GM12874 (cell line): ENCODE measurements around the gene PHKG1.

Experiments
- TF ChIP-seq, protein P1 (sequence below): IDR thresholded peaks from 2 replicates; pipeline ENCODE4 v1.5.1; 2011; ENCODE audit warnings: low read depth, mild to moderate bottlenecking, control low read depth, low read length, moderate library complexity; ENCODE audit not compliant: insufficient read depth

The PHKG1 gene

DNA sequence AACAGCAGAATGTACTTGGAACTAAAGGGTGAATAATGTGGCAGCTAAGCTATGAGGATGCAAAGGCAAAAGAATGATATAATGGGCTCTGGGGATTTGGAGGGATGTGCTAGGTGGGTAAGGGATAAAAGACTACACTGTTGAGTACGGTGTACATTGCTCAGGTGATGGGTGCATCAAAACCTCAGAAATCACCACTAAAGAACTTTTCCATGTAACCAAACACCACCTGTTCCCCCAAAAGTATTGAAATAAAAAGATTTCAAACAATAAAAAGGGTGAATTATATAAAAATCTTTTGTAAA is 15.2 kb upstream of the PHKG1 start:
- TF ChIP-seq, protein P1, sequence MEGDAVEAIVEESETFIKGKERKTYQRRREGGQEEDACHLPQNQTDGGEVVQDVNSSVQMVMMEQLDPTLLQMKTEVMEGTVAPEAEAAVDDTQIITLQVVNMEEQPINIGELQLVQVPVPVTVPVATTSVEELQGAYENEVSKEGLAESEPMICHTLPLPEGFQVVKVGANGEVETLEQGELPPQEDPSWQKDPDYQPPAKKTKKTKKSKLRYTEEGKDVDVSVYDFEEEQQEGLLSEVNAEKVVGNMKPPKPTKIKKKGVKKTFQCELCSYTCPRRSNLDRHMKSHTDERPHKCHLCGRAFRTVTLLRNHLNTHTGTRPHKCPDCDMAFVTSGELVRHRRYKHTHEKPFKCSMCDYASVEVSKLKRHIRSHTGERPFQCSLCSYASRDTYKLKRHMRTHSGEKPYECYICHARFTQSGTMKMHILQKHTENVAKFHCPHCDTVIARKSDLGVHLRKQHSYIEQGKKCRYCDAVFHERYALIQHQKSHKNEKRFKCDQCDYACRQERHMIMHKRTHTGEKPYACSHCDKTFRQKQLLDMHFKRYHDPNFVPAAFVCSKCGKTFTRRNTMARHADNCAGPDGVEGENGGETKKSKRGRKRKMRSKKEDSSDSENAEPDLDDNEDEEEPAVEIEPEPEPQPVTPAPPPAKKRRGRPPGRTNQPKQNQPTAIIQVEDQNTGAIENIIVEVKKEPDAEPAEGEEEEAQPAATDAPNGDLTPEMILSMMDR, result no peak

DNA sequence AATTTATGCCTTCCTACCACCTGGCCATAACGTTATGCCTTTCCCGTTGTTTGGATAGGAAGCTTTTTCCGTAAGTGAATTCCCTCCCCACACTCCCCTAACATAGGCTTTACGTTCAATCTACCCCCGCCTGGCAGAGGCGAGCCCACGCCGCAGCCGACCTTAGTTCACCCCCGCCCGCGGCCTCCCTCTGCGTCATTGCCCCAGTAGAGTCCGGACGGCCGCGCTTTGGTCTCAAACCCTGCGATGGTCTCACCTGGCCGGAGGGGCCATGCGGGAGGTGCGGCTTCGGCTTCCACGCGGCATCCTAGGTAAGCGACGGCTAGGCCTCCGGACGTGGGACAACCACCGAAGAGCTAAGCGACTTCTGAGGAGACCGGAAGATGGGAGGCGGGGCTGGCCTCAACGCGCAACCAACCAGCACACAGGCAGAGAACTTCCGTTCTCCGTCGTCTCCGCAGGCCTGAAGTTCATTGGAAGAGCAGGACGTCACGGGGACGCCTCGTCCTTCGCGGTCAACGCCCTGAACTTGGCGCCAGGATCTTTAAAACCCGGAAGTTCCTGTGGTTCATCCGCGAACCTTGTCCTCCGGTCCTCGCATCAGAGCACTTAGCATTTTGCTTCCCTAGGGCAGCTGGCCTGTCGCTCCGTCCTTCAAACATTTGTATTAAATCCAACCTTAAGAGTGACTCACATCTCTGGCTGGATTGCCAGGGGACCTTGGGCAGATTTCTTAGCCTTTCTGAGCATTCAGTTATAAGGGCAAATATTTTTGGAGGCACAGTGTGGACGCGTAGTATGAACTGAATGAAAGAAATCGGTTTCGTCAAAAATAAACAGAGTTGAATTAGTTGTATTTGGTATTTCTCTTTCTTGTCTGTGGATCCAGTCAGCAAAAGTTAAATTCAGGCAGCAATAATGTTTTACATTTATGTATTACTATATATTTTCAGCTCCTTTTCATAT is 13.6 kb upstream of the PHKG1 start, which contains the start of gene CHCHD2:
Gene CHCHD2 (minus strand): TSS at position 369 of the 966 bp plus-strand sequence. CDS start 63 bp downstream, at position 306.
- TF ChIP-seq, protein P1, result no peak

DNA sequence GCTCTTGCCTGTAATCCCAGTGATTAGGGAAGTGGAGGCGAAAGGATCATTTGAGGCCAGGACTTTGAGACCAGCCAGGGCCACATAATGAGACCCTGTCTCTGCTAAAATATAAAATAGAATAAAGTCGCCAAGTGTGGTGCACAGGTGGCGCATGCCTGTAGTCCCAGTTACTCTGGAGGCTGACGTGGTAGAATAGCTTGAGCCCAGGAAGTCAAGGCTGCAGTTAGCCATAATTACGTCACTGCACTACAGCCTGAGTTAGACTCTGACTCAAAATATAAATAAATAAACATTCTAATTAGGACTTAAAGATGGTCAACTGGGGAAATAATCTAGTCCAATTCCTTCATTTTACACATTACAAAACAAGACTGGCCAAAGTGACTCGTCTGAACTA is 12.8 kb upstream of the PHKG1 start:
- TF ChIP-seq, protein P1, result no peak

DNA sequence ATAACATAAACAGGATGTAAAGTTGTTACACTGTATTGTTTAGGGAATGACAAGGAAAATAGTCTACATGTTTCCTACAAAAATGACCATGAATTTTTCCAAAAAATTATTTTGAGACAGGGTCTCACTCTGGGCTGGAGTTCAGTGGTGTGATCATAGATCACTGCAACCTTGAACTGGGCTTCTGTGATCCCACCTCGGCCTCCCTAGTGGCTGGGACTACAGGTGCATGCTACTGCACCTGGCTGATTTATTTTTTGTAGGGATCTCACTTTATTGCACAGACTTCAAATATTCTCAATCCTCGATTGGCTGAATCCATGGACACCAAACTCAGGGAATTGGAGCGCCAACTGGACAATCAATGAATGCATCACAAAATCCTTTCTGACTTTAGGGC is 6.9 kb upstream of the PHKG1 start:
- TF ChIP-seq, protein P1, result no peak

DNA sequence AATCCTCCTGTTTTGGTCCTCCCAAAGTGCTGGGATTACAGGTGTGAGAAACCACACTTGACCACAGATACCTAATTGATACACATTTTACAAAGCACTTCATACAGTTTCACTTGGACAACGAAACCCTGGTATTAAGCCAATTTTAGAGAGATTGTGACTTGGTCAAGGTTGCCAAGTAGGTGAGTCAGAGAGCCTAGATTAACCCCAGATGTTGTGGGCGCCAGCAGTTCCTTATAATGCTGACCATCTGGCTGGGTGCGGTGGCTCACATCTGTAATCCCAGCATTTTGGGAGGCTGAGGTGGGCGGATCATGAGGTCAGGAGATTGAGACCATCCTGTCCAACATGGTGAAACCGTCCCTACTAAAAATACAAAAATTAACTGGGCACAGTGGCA is 4.9 kb upstream of the PHKG1 start:
- TF ChIP-seq, protein P1, result no peak

DNA sequence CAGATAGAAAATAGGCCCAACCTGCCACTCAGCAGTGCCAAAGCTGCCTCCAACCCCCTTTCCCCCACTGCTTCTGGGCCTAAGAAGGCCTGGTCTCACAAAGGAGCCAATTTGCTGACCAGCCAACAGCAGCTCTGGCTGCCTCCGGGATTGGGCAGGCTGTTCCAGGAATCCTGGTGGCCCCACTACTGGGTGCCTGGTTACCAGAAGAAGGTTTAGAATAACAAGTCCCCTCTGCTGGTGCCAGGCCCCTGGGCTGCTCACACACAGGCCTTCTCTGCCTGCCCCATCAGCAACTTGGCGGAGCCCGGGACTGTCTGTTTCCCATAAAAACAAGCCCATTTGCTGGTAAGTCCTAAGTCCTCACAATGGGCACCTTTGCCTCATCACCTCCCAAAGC is 1.2 kb downstream of the PHKG1 start:
- TF ChIP-seq, protein P1, result no peak

DNA sequence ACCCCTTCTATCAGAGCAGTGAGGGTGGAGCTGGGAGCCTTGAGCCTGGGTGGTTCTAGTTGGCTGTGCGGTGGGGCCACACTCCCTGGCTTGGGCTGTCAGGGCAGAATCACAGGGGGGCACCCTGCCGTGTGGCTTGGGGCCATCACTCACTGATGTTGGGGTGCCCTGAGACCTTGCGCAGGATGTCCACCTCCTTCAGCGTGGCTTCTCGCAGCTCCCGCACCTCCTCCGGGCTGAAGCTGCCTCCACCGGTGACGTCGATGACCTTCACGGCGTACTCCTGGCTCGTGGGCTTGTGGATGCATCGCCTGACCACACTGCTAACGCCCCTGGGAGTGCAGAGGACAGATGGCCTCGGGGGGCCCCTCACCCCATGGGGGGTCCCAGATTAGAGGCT is 5.3 kb downstream of the PHKG1 start:
- TF ChIP-seq, protein P1, result no peak
